Measurements from ENCODE around the gene UVSSA.
"Not testable (repeated sequence)": the region's sequence is repeated elsewhere in the genome, so short reads cannot be mapped to it uniquely, and the experiment has no call there.

The UVSSA gene

DNA sequence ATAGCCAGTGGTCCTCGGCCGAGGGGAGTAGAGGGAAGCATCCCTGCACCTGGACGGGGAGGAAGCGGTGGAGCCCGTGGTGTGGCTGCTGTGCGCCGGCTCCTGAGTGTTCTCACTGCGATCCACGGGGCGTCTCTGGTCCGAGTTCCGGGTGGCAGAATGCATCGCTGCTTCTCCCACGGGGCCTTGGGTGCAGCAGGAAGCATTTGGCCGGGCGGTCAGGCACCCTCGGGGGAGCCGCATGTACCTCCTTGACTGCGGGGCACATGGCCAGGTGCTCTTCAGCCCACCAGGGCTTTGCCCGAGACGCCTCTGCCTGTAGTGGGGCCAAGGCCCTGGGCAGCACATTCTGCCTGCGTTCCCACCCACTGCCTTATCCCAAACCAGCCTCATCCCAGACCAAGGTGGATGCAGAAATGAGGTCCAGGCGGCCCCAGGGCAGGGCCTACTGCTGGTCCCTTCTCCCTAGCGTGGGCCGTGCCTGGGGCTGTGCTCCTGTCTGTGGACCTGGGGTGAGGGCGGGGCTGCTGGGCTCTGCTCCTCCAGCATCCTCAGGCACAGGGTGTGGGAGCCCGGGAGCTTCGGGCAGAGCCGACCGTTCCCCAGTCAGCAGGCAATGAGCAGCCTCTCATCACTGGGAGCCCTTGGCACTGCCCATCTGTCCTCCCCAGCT lies 31.7 kb downstream of the UVSSA start:
- DNase-seq: no peak

DNA sequence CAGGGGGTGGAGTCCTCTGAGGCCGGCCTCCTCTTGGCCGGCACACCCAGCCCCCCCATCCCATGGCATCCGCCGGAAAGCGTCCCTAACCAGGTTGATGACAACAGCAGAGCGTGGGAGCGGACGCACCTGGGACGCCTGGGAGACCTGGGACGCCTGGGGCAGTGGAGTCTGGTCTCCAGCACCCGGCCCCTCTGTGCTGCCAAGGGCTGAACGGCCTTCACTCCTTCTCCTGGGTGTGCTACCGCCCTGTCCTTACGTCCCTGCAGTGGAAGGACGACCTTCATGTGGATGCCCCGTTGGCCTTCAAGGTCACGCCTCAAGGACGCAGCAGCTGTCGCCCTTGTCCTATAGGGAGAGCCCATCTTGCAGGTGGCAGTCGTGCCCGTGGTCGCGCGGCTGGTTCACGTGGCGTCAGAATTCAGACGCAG lies 32.4 kb downstream of the UVSSA start:
- DNase-seq: no peak

DNA sequence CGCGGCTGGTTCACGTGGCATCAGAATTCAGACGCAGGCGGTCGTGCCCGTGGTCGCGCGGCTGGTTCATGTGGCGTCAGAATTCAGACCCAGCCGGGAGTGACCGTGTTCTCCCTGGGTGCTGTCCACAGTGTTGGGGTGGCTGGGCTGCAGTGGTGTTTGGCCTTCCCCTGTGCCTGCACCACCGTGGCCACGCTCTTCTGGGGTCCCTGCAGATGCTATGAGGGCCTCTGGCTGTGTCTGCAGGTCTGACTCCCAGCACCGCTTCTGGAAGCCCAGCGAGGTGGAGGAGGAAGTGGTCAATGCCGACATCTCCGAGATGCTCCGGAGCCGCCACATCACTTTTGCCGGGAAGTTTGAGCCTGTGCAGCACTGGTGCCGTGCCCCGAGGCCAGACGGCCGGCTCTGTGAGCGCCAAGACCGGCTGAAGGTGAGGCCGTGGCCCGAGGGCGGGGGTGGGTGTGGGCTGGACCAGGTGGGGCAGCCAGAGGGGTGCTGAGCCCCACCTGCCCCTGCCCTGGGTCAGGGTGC lies 32.9 kb downstream of the UVSSA start:
- no peak for DNase-seq

GRCh38 chr4:1380368-1381151 lies 33.6 kb downstream of the UVSSA start:
- no peak for DNase-seq

- no peak for DNase-seq
Measured at GRCh38 chr4:1381181-1381621, 34.2 kb downstream of the UVSSA start.

DNA sequence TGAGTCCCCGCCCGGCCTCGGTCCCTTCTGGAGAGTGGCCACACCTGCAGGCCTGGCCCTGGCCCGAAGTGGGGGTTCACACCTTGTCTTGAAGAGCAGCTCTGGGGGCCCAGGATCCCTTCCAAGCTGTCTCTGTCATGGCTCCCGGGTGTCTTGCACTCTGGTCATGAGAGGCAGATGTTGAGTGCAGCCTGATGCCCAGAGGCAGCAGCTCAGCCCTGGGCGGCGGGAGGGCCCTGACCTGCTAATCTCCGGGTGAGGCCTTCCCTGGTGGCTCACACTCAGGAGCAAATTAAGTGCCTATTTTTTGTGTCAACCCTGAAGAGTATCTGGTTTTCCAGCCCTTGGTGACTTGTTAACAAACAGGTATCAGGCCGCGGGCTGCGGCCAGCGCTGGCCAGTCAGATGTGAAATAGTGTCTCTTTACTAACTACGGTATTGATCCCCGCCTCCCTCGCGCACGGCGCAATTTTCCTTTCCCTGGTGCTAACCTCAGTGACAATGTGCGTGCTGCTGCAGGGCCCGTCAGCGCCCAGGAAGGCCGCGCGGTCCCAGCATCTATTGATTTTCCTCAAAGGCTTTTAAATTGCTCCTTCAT lies 35.0 kb downstream of the UVSSA start:
- DNase-seq: no peak

DNA sequence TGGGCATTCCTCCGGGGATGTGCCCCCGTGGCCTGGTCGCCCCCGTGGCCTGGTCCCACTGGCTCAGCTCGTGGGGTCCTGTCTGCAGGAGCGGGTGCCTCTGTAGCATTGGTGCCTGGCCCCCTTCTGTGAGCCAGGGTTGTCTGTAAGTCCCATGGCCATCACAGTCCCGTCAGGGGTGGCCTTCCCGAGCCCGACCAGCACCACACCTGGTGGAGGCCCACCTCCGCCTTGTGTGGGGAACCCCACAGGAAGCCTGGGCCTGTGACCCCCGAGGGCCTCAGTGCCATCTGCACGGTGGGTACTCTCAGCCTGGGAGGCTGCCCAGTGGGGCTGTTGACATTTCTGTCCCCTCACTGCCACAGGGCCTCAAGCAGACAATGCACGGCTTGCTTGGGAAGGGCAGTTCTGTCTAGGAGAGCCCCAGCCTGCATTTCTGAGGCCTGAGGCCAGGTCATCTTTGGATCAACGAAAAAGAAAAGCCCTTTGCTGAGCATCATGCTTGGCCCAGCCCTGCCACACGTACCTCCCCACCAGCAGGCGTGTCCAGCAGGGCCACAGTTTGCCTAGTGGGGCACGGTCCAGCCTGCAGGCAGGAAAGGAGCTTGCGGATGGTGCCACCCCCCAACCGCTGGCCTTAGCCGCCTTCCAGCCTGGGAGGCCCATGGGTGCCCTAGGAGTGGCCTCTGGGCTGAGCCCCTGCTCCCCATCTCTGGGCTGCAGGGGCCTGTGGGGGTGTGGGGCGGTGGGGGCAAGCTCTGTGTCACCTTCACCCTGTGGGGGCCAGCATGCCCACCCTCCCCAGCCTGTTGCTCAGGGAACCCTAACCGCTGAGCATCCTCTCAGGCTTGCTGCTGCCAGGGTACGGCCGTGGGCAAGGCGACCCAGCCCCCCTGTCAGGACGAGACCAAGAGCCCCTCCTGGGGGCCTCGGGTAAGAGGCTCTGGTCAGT lies 36.0 kb downstream of the UVSSA start:
- DNase-seq: no peak

DNA sequence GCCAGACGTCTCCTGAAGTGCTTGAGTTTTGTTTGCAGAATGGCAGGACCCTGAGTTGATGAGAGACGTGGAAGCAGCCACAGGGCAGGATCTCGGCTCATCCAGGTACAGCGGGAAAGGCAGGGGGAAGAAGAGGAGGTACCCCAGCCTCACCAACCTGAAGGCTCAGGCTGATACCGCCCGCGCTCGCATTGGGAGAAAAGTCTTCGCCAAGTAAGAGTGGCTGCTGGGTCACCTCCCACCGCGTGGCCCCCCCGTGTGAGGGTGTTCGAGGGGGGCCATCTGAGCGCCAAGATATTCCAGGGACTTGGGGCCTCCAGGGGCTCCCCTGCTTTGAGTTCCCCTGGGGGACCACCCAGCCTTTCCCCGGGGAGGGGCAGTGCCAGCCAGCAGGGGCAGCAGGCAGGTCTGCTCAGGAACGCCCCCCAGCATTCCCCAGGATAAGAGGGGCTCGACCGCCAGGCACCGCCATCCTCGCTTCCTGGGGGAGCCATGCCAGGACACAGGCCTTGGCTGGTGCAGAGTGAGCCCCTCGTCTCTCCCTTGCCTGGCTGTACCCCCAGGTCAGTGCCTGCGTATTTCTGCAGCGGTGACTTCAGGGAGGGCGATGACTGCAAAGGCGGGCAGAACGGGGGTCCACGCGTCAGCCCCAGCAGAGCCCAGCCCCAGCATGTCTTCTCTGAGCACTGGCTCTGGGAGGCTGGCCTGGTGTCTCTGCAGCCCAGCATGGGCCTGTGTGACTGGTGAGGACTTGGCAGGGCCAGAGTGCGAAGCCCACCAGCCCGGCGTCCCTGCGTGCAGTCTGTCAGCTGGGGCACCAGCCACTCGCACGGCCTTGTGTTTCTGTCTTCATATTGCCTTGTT lies 37.0 kb downstream of the UVSSA start:
- no peak for DNase-seq

DNA sequence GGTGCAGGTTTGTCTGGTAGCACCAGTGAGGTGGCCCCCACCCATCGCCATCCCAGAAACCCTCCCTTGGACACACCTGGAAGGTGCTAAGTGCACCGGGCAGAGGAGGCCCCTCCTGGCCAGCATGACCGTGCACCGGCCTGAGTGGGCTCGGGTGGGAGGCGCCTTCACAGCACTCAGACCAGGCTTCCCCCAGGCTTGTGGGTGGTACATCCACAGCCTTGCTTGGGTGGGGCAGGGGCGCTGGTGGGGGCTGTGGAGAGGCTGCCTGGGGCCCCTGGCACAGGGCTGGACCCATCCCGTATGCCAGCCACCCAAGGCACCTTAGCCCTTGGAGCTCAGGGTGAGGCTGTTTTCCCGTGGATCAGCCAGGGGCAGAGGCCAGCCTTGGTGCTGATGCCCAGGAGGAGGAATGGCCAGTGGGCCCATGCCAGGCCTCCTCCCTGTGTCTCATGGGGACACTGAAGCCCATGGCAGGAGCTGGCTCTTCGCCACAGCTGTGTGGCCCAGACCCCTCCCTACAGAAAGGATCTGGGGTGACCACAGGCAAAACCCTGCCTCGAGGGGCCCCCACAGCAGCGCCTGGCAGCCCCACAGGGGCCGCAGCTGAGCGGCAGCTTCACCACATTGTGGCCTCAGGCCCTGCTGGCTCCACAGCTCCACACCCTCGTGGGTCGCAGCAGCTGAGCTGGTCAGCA lies 37.8 kb downstream of the UVSSA start:
- DNase-seq: no peak

DNA sequence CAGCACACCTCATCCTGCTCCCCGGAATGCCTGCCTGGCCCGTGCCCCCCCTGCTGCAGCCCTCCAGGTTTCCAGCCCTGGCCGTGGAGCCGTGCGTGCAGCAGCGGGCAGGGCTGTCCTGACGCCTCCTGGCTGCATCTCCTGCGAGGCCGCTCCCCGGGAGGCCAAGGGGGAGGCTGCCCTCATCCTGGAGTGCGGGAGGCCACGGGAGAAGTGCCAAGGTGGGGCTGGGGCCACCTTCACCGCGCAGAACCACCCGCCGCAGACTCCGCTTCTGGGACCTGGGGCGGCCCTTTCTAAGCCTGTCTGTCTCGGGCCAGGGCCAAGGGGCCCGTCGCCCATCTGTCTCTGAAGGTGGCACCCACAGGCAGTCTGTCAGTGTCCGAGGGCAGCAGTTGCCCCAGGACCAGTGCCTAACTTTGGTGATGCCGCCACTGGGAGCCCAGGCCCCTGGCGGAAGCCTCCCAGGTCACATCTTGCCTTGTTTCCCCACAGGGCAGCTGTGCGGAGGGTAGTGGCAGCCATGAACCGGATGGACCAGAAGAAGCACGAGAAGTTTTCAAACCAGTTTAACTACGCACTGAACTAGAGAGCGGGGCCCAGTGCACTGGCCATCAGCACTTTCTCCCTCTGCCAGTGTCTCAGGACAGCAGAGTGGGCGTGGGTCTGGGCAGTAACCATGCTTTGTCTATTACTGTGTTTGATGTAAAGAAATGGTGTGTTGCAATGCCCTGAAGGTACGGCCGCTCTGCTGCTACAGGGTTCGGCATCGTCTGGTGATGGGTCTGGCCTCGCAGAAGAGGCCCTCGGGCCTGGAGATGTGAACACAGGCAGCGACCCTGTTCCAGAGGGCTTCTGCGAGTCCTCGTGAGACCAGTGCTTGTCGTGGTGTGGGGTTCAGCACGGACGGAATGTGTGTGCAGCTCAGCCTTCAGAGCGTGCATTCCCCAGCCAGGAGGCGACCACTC lies 38.6 kb downstream of the UVSSA start:
- DNase-seq: no peak

DNA sequence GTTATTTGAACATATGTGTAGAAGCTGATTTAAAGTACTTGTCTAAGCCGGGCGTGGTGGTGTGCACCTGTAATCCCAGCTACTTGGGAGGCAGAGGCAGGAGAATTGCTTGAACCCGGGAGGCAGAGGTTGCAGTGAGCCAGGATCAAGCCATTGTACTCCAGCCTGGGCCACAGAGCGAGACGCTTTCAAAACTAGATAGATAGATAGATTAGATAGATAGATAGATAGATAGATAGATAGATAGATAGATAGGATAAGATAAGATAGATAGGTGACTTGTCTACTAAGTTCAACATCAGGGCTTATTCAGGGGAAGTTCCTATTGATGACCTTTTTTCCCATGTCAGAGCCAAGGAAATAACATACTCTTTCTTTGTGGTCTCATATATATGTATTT lies 46.4 kb downstream of the UVSSA start:
- DNase-seq: not testable (repeated sequence)

- no peak for DNase-seq
Measured at GRCh38 chr4:1393866-1394265, 46.9 kb downstream of the UVSSA start.

DNA sequence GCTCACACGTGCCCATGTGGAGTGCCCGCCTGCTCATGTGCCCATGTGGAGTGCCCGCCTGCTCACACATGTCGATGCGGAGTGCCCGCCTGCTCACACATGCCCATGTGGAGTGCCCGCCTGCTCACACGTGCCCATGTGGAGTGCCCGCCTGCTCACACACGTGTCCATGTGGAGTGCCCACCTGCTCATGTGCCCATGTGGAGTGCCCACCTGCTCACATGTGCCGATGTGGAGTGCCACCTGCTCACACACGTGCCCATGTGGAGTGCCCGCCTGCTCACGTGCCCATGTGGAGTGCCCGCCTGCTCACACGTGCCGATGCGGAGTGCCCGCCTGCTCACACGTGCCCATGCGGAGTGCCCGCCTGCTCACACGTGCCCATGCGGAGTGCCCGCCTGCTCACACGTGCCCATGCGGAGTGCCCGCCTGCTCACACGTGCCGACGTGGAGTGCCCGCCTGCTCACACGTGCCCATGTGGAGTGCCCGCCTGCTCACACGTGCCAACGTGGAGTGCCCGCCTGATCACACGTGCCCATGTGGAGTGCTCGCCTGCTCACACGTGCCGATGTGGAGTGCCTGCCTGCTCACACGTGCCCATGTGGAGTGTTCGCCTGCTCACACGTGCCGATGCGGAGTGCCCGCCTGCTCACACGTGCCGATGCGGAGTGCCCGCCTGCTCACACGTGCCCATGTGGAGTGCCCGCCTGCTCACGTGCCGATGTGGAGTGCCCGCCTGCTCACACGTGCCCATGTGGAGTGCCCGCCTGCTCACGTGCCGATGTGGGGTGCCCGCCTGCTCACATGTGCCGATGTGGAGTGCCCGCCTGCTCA lies 47.8 kb downstream of the UVSSA start:
- DNase-seq: not testable (repeated sequence)

- DNase-seq: not testable (repeated sequence)
Measured at GRCh38 chr4:1395389-1395820, 48.4 kb downstream of the UVSSA start.

GRCh38 chr4:1395941-1396805 lies 49.2 kb downstream of the UVSSA start:
- DNase-seq: no peak

DNA sequence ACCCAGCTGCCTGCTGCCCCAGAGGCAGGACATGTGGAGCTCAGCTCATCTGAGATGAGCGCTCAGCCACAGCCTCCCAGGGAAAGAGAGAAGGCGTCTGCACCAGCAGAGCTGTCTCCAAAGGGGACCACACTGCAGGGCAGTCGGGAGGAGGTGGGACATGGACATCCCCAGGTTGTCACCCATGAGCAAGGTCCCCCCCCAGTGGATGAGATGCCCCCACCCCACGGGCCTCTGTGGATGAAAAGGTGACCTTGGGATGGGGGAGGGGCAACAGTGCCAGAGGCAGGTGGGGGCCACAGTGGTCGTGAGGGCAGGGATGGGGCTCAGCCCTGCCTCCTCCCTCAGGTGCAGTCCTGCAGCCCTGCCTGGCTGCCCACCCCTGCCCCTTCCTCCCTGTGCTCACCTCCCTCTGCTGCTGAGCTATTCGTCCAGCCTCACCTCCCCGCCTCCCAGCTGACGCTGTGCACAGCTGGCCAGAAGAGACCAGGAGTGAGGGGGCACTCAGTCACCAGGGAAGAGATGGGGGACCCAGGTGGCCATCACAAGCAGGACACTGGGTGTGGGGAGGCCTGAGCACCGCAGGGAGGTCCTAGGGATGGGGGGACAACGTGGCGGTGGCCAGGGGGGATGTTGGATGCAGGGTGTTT lies 49.9 kb downstream of the UVSSA start:
- no peak for DNase-seq
